Colonic mucosa (tissue), 4 donors: Measurements from ENCODE around the gene S1PR5. TPM values are rescaled to one million over a fixed set of nuclear protein-coding genes. Genes with fewer than 3 reads are reported as not detected.

Source experiments
- DNase-seq: peaks from one replicate; pipeline ENCODE4 v3.0.0-alpha.2; 2020
- H3K27ac ChIP-seq: fragments of 200-600 bp; one replicate; pipeline ENCODE4 v1.8.0; 2021
- H3K27me3 ChIP-seq: fragments of 200-600 bp; one replicate; pipeline ENCODE4 v1.8.0; 2021
- H3K36me3 ChIP-seq: fragments of 200-600 bp; one replicate; pipeline ENCODE4 v1.8.0; 2021
- H3K4me1 ChIP-seq: fragments of 200-600 bp; one replicate; pipeline ENCODE4 v1.8.0; 2021; ENCODE audit warnings: mild to moderate bottlenecking
- H3K4me3 ChIP-seq: fragments of 200-600 bp; one replicate; pipeline ENCODE4 v1.8.0; 2021
- H3K9ac ChIP-seq, 2 donors: one replicate each; pipeline ENCODE4 v1.7.0; 2013; ENCODE audit warnings: control low read depth in 2 of 2, low read depth in 2 of 2, low read length in 2 of 2
- H3K9me3 ChIP-seq: fragments of 200-600 bp; one replicate; pipeline ENCODE4 v1.8.0; 2021
- intact Hi-C: fragments of 100-400 bp; cut with DNase I; formaldehyde crosslinking; loops from one replicate; pipeline ENCODE4 v1.14.1; 2022
- total RNA-seq, 2 donors: library from RNA; stranded (reverse); fragmentation: NEBNext Ultra II Directional in 1 of 2; extraction: Animal tissue kit (Norgen Biotek cat#: 25700) in 1 of 2; gene quantifications; one replicate each; pipeline ENCODE4 v1.2.1, GENCODE V29; 2021
- TF ChIP-seq, protein P1 (sequence below): fragments of 200-600 bp; IDR thresholded peaks from one replicate; pipeline ENCODE4 v1.8.0; 2022; ENCODE audit warnings: antibody characterized with exemption, mild to moderate bottlenecking
- donor health status: healthy.
- donor health status: DM: no; HTN: no; CAD: no.
- donor health status: DM: no; HTN: no; CAD: no.

The S1PR5 gene
- total RNA-seq, 2 donors from 2014 or later: not detected

DNA sequence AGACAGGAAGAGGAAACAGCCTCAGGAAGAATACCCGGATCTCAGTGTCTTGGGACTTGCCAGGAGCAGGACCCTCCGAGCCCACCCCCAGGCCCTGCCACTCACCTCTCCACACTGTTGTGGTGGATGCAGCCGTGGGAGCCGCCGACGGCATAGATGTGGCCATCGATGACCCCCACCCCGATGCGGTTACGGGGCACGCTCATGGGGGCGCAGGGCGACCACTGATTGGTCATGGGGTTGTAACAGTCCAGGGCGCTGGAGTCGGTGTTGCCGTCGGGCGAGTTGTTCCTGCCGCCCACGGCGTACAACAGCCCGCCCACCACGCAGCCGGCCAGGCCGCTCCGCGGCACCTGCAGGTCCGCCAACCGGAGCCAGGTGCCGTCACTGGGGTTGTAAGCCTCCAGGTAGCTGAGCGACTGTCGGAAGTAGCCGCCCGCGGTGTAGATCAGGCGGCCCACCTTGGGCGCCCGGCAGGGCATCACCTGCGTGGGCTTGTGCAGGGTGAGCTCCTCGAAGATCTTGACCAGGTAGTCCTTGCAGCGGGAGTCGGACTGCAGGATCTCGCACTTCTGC lies 25.7 kb downstream of the S1PR5 start:
- no peak overlapping the region for H3K9ac ChIP-seq
- no peak for DNase-seq
- no peak overlapping the region for H3K27ac ChIP-seq
- H3K9me3 ChIP-seq: no peaks in the 10 kb centered on the region
- intact Hi-C loops: no loop called here
- H3K4me3 ChIP-seq: no peak overlapping the region
- peaks cover 7% of the 10 kb centered on the region for H3K36me3 ChIP-seq
- TF ChIP-seq, protein P1, sequence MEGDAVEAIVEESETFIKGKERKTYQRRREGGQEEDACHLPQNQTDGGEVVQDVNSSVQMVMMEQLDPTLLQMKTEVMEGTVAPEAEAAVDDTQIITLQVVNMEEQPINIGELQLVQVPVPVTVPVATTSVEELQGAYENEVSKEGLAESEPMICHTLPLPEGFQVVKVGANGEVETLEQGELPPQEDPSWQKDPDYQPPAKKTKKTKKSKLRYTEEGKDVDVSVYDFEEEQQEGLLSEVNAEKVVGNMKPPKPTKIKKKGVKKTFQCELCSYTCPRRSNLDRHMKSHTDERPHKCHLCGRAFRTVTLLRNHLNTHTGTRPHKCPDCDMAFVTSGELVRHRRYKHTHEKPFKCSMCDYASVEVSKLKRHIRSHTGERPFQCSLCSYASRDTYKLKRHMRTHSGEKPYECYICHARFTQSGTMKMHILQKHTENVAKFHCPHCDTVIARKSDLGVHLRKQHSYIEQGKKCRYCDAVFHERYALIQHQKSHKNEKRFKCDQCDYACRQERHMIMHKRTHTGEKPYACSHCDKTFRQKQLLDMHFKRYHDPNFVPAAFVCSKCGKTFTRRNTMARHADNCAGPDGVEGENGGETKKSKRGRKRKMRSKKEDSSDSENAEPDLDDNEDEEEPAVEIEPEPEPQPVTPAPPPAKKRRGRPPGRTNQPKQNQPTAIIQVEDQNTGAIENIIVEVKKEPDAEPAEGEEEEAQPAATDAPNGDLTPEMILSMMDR: no peak
- H3K27me3 ChIP-seq: no peaks in the 10 kb centered on the region
- no peaks in the 10 kb centered on the region for H3K4me1 ChIP-seq

GRCh38 chr19:10486551-10486950 lies 30.7 kb downstream of the S1PR5 start:
- no peak for DNase-seq
- H3K4me1 ChIP-seq: no peaks in the 10 kb centered on the region
- intact Hi-C loops: loop anchor here (10.0 kb wide), 1 partner anchor 88 kb away; no protein-coding TSS in a partner anchor
- H3K9me3 ChIP-seq: no peaks in the 10 kb centered on the region
- no peaks in the 10 kb centered on the region for H3K27me3 ChIP-seq
- TF ChIP-seq, protein P1: no peak
- H3K9ac ChIP-seq: no peak overlapping the region
- no peak overlapping the region for H3K4me3 ChIP-seq
- peaks cover 2% of the 10 kb centered on the region for H3K36me3 ChIP-seq
- H3K27ac ChIP-seq: no peak overlapping the region

DNA sequence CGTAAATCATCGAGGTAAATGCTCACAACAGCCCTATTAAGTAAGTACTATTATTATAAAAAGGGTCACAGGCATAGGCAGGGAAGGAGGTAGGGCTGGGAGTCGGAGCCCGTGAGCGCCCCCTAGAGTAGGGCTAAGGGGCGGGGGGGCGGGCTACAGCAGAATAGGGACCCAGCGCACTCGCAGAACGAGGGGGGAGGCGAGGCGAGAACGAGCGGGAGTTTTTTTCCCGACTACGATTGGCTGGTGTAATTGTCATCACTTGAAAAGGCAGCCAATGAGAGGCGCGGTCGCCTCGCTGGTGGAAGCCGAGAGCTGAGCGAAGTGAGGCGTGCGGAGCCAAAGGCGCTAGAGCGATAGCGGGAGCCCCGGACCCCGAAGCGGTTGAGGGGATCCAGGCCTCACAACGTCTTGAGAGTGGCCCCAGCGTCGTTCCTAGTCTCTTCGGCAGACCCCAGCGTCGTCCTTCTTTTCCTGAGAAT lies 38.3 kb downstream of the S1PR5 start:
- Histone ChIP-seq H3K4me1 (no peaks in the 10 kb centered on the region), H3K4me3 (peak overlapping the region; percentile 26), H3K9me3 (no peaks in the 10 kb centered on the region), H3K27ac (no peak overlapping the region), H3K36me3 (no peaks in the 10 kb centered on the region), H3K9ac (peak overlapping the region; percentile 56), H3K27me3 (no peaks in the 10 kb centered on the region)
- intact Hi-C loops: no loop called here
- DNase-seq: peak; percentile 87
- TF ChIP-seq, protein P1: peak; percentile 63

DNA sequence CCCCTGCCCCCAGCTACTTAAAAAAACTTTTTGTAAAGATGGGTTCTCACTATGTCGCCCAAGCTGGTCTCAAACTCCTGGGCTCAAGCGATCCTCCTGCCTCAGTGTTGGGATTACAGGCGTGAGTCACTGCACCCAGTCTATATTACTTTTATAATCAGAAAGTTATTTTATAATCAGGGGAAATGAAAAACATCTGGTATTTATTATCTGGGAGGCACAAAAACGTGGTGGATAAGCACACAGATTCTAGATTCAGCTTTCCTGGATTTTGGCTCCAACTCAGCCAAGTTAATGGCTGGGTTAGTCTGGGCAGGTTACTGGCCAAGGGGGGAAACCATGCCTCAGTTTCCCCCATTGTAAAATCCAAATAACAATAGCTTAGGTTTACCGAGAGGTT lies 38.8 kb downstream of the S1PR5 start:
- intact Hi-C loops: no loop called here
- H3K27ac ChIP-seq: no peak overlapping the region
- TF ChIP-seq, protein P1: no peak

GRCh38 chr19:10474962-10475451 lies 42.2 kb downstream of the S1PR5 start:
- DNase-seq: no peak
- H3K4me3 ChIP-seq: no peak overlapping the region
- no peaks in the 10 kb centered on the region for H3K27me3 ChIP-seq
- H3K27ac ChIP-seq: no peak overlapping the region
- no peak overlapping the region for H3K9ac ChIP-seq
- no peaks in the 10 kb centered on the region for H3K4me1 ChIP-seq
- no peaks in the 10 kb centered on the region for H3K36me3 ChIP-seq
- intact Hi-C loops: no loop called here
- TF ChIP-seq, protein P1: no peak
- no peaks in the 10 kb centered on the region for H3K9me3 ChIP-seq

More for the DNA sequence above, 38.8 kb downstream of the S1PR5 start:
- H3K9me3 ChIP-seq: no peaks in the 10 kb centered on the region
- H3K9ac ChIP-seq: no peak overlapping the region
- H3K4me1 ChIP-seq: no peaks in the 10 kb centered on the region
- no peaks in the 10 kb centered on the region for H3K36me3 ChIP-seq
- H3K4me3 ChIP-seq: peak overlapping the region; percentile 26
- DNase-seq: no peak
- no peaks in the 10 kb centered on the region for H3K27me3 ChIP-seq
